Suprapubic skin (tissue), 3 donors: ENCODE data around the gene SLC10A6.

Source experiments
- POLR2AphosphoS5 ChIP-seq, 3 donors: sonication (generic); formaldehyde crosslinking; IDR thresholded peaks; one replicate each; pipeline ENCODE4 v1.6.1; 2017; ENCODE audit warnings: antibody characterized with exemption in 3 of 3
- TF ChIP-seq, protein P1 (sequence below), 2 donors: fragments of 200-600 bp in 1 of 2; fragments of 450-650 bp in 1 of 2; sonication (generic) in 1 of 2; IDR thresholded peaks; one replicate each; pipeline ENCODE4 v1.5.1; 2016 to 2019; ENCODE audit warnings: antibody characterized with exemption in 2 of 2, mild to moderate bottlenecking in 1 of 2, moderate library complexity in 1 of 2

DNA sequence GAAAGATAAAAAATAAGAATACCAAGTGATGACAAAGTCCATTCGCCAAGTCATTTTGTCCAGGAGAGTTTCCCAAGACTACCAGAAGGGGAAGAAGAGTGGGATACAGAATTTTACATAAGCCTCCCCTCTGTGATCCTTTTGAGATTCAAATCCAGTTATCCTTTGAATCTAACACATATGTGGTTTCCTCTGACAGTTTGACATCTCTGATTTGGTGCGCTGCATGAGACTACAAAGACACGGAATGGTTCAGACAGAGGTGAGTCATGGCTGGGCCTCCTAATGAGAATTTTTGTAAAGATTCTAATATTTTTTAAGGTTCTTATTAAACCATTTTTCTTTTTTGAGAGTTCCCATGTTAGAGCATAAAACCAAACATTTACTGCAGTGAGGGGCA lies 38.3 kb downstream of the SLC10A6 start:
- no peak for TF ChIP-seq POLR2AphosphoS5 (IDR thresholded peaks at IDR 0.05)
- TF ChIP-seq, protein P1, sequence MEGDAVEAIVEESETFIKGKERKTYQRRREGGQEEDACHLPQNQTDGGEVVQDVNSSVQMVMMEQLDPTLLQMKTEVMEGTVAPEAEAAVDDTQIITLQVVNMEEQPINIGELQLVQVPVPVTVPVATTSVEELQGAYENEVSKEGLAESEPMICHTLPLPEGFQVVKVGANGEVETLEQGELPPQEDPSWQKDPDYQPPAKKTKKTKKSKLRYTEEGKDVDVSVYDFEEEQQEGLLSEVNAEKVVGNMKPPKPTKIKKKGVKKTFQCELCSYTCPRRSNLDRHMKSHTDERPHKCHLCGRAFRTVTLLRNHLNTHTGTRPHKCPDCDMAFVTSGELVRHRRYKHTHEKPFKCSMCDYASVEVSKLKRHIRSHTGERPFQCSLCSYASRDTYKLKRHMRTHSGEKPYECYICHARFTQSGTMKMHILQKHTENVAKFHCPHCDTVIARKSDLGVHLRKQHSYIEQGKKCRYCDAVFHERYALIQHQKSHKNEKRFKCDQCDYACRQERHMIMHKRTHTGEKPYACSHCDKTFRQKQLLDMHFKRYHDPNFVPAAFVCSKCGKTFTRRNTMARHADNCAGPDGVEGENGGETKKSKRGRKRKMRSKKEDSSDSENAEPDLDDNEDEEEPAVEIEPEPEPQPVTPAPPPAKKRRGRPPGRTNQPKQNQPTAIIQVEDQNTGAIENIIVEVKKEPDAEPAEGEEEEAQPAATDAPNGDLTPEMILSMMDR (IDR thresholded peaks at IDR 0.05): no peak
